SIG-M5 treated with dmso at 0.1 percent for 504 hours (cell line): ENCODE measurements around the gene SUPT3H.
"Not testable (repeated sequence)": the region's sequence is repeated elsewhere in the genome, so short reads cannot be mapped to it uniquely, and the experiment has no call there.

Experiments
- DNase-seq: peaks from one replicate; lab custom pipeline; 2025; ENCODE audit not compliant: unreplicated experiment; lab: John Stamatoyannopoulos, UW

SUPT3H gene

GRCh38 chr6:45326698-45327417 lies 50.9 kb downstream of the SUPT3H start:
- DNase-seq = no peak

- no peak for DNase-seq
Measured at GRCh38 chr6:45323656-45324224, 54.0 kb downstream of the SUPT3H start.

DNA sequence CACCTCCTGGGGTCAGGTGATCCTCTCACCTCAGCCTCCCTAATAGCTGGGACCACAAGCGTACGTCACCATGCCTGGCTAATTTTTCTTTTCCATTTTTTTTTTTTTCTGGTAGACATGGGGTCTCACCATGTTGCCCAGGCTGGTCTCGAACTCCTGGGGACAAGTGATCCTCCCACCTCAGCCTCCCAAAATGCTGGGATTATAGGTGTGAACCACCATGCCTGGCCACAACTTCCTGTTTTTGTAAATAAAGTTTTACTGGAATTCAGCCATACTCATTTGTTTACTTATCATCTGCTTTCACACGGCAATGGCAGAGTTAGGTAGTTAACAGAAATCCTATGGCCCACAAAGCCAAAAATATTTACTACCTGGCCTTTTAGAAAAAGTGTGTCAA lies 57.4 kb downstream of the SUPT3H start:
- DNase-seq = no peak

- no peak for DNase-seq
Measured at GRCh38 chr6:45314146-45314545, 63.6 kb downstream of the SUPT3H start.

- no peak for DNase-seq
Measured at GRCh38 chr6:45310118-45310788, 67.5 kb downstream of the SUPT3H start.

DNA sequence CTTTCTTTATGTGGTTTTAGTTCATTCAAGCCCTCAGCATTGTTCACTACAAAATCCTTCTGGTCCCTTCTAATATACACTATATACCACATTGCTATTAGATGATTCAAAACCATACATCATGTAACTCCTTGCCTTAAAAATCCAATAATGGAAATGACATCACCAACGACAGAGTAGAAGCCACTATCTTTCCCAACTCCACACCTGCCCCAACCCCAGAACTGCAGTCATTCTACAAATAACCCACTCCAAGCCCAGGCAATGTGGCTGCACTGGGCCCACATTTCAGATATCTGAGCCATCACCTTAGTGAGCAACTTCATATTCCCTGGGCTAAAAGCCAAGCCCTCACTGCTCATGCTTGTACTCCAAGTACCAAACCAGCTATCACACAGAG lies 72.2 kb downstream of the SUPT3H start:
- no peak for DNase-seq

- no peak for DNase-seq
Measured at GRCh38 chr6:45302832-45303231, 74.9 kb downstream of the SUPT3H start.

DNA sequence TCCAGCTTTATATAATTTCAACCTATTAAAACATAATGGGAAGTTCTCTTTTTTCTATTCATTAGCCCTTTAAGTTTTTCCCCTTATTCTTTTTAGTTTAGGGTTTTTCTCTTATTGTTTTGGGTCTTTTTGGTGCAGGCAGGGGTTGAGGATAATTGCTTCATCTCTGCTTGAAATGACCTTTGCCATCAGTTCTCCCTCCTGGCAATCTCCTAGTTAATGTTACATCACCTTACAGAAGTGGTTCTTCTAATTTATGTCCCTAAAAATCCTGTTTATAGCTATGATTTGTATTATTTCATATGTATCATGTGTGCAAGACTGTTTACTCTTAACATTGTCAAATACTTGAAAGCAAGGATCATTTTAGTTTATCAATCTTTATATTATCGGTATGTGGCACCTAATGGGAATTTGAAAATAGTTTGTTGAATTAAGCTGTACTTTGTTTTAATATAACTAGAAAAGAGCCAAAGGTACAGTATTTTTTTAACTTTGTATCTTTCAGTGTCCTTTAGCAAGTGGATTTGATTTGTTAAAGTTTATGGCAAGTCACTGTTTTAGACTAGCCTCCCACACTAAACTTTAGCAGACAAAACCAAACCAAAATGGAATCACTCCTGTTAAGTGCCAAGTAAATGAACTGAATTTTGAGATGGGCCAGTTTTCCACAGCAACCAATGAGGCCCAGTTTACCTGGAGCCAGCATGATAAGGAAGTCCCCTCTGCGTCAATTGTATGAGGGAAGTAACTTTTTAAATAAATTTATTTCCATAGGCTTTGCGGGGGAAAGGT lies 76.2 kb downstream of the SUPT3H start:
- DNase-seq = no peak

DNA sequence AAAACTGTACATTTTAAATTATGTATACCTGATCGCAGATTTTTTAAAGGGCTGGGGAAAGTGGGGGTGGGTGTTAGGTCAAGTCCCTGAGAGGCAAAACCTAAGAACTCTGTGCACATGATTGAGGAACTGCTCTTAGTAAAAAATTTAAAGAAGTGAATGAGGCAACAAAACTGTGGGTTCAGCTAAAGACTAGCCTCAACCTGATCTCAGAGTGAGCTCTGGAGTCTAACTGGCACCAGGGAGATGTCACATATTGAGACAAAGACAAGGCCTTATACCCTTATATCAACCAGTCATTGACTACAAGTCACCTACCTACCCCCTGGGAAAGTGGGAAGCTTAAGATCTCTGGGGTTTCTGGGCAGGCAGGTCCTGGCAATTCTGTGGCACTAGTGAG lies 77.0 kb downstream of the SUPT3H start:
- no peak for DNase-seq

- no peak for DNase-seq
Measured at GRCh38 chr6:45299096-45299581, 78.6 kb downstream of the SUPT3H start.

GRCh38 chr6:45297320-45297719 lies 80.4 kb downstream of the SUPT3H start:
- DNase-seq = no peak

DNA sequence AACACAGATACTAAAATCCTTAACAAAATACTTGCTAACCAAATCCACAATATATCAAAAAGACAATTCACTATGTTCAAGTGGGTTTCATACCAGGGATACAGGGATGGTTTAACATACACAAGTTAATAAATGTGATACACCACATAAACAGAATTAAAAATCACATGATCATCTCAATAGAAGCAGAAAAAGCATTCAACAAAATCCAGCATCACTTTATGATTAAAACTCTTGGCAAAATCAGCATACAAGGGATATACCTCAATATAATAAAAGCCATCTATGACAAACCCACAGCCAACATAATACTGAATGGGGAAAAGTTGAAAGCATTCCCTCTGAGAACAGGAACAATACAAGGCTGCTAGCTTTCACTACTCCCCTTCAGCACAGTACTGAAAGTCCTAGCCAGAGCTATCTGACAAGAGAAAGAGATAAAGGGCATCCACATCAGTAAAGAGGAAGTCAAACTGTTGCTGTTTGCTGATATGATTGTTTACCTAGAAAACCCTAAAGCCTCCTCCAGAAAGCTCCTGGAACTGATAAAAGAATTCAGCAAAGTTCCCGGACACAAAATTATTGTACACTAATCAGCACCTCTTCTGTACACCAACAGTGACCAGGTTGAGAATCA lies 83.6 kb downstream of the SUPT3H start:
- DNase-seq = not testable (repeated sequence)

DNA sequence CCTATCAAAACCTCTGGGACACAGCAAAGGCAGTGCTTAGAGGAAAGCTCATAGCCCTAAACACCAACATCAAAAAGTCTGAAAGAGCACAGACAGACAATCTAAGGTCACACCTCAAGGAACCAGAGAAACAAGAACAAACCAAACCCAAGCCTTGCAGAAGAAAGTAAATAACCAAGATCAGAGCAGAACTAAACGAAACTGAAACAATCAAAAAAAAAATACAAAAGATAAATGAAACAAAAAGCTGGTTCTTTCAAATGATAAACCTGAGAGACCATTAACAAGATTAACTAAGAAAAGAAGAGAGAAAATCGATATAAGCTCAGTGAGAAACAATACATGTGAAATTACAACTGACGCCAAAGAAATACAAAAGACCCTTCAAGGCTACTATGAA lies 84.4 kb downstream of the SUPT3H start:
- no peak for DNase-seq

- no peak for DNase-seq
Measured at GRCh38 chr6:45289751-45290514, 87.8 kb downstream of the SUPT3H start.

DNA sequence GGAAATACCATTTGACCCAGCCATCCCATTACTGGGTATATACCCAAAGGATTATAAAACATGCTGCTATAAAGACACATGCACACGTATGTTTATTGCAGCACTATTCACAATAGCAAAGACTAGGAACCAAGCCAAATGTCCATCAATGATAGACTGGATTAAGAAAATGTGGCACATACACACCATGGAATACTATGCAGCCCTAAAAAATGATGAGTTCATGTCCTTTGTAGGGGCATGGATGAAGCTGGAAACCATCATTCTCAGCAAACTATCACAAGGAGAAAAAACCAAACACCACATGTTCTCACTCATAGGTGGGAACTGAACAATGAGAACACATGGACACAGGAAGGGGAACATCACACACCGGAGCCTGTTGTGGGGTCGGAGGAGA lies 91.0 kb downstream of the SUPT3H start:
- DNase-seq = not testable (repeated sequence)

GRCh38 chr6:45278367-45278766 lies 99.4 kb downstream of the SUPT3H start:
- DNase-seq = no peak

GRCh38 chr6:45277741-45278140 lies 100.0 kb downstream of the SUPT3H start:
- not testable (repeated sequence) for DNase-seq

- DNase-seq = no peak
Measured at GRCh38 chr6:45275358-45275757, 102.4 kb downstream of the SUPT3H start.

- no peak for DNase-seq
Measured at GRCh38 chr6:45272626-45273025, 105.1 kb downstream of the SUPT3H start.

DNA sequence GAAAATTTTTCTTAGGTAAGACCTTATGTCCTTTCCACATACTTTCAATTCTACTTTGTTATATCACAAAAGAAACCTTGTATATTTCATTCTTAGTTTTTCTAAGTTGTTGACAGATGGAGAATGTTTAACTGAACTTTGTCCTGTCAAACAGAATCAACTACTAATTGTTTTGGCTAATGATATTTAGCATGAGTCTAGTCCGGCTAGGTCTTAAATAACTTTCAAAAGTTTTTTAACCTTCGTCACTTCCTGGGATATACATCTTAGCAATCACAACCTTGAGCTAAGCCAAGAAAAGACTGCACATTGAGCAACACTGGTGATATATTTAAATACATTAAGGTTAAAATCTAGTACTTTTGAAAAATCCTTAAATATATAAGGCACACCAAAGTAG lies 112.5 kb downstream of the SUPT3H start:
- DNase-seq = no peak
